Measurements from ENCODE around the gene PRSS53.

Gene PRSS53

DNA sequence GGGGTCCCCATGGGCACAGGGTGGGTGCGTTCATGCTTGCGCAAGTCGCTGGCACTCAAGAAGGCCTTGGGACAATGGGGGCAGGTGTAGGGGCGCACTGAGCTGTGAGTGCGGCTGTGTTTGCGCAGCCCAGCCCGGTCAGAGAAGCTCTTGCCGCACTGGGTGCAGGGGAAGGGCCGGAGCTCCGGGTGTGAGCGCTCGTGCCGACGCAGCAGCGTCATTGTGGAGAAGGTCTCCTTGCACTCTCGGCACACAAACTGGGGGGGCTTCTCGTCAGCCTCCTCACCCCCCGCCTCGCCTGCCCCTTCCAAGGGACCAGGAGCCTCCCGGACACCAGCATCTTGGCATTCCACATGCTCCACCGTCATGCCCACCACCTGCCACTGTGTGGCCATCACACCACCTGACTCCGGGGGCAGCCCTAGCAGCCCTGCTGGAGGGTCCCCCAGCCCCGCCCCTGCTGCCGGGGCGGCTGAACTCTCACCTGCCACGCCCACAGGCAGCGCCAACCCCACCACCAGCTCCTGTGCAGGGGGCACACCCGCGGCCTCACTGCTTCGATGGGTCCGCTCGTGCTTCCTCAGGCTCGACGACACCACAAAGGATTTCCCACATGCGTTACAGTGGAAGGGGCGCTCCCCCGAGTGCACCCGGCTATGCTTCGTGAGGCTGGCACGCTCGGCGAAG is 27.5 kb downstream of the PRSS53 start:
- H3K9me3 Mint-ChIP-seq = no peaks in the 10 kb centered on the region
- H3K4me3 Mint-ChIP-seq = no peak overlapping the region
- H3K27ac Mint-ChIP-seq = no peak overlapping the region
- no peak for DNase-seq
- peaks cover 51% of the 10 kb centered on the region for H3K36me3 Mint-ChIP-seq (ENCODE audit: low read depth)
- TF ChIP-seq CTCF (IDR thresholded peaks at IDR 0.05) = no peak
- no peaks in the 10 kb centered on the region for H3K4me1 Mint-ChIP-seq
- H3K27me3 Mint-ChIP-seq (ENCODE audit: low read depth, poor library complexity) = peaks cover 4% of the 10 kb centered on the region

DNA sequence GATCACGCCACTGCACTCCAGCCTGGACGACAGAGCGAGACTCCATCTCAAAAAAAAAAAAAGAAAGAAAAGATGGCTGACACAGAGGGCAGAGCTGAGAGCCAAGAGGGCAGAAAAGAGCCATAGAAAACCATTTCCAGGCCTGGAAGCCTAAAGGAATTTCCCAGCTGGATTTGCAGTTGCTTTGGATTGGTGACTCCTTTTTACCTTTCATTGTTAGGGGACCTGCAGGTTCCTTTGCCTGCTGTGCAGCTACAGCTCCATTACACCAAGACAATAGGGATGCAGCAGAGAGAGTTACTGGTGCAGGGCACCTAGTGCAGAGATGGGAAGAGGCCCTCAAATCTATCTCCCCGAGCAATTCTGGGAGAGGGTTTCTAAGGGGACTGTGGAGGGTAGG is 33.1 kb downstream of the PRSS53 start:
- no peak for DNase-seq
- Mint-ChIP-seq H3K36me3 (ENCODE audit: low read depth) (peaks cover 11% of the 10 kb centered on the region), H3K27me3 (ENCODE audit: low read depth, poor library complexity) (peaks cover 18% of the 10 kb centered on the region), H3K27ac (no peak overlapping the region), H3K9me3 (peaks cover 6% of the 10 kb centered on the region), H3K4me3 (no peak overlapping the region), H3K4me1 (peaks cover under 1% of the 10 kb centered on the region)
- no peak for TF ChIP-seq CTCF (IDR thresholded peaks at IDR 0.05)

DNA sequence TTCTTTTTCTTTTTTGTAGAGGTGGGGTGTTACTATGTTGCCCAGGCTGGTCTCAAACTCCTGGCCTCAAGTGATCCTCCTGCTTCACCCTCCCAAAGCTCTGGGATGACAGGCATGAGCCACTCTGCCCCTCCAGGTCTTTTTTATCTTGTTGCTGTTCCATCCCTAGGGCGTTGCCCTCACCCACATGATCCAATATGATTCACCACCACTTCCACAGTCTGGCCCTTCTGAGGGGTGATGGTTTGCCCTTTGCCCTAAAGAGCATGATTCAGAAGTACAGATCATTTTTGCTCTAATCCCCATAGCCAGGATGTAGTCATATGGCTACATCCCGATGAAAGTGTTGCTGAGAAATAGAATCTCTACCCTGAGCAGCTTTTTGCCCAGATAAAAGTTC is 36.6 kb downstream of the PRSS53 start:
- no peak for TF ChIP-seq CTCF (IDR thresholded peaks at IDR 0.05)
- DNase-seq = no peak
- H3K27ac Mint-ChIP-seq = no peak overlapping the region
- no peak overlapping the region for H3K4me3 Mint-ChIP-seq
- H3K9me3 Mint-ChIP-seq = peaks cover 6% of the 10 kb centered on the region
- peaks cover 6% of the 10 kb centered on the region for H3K4me1 Mint-ChIP-seq
- peaks cover 30% of the 10 kb centered on the region for H3K27me3 Mint-ChIP-seq (ENCODE audit: low read depth, poor library complexity)
- no peaks in the 10 kb centered on the region for H3K36me3 Mint-ChIP-seq (ENCODE audit: low read depth)

GRCh38 chr16:31050280-31051030 is 38.3 kb downstream of the PRSS53 start:
- Mint-ChIP-seq H3K27ac (peak overlapping the region; percentile 90), H3K36me3 (ENCODE audit: low read depth) (no peaks in the 10 kb centered on the region), H3K4me3 (no peak overlapping the region), H3K9me3 (peaks cover 6% of the 10 kb centered on the region), H3K27me3 (ENCODE audit: low read depth, poor library complexity) (peaks cover 26% of the 10 kb centered on the region), H3K4me1 (peaks cover 6% of the 10 kb centered on the region)
- DNase-seq = no peak
- no peak for TF ChIP-seq CTCF (IDR thresholded peaks at IDR 0.05)

DNA sequence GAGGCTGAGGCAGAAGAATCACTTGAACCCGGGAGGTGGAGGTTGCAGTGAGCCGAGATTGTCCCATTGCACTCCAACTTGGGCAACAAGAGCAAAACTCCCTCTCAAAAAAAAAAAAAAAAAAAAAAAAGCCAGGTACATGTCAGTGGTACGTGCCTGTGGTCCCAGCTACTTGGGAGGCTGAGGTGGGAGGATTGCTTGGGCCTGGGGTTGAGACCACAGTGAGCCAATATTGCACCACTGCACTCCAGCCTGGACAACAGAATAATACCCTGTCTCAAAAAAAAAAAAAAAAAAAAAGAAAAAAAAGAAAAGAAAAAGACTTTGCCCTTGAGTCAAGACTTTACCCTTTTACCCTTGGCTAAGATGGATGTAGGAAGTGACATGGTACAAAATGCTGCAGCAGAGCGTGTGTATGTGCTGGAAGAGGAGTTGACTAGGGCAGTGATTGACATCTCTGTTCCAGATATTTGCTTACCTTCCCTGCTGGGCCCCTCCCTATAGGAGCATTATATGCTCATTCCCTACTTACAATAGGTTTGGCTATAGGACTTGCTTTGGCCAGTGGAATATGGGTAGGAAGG is 44.8 kb downstream of the PRSS53 start:
- Mint-ChIP-seq H3K27me3 (ENCODE audit: low read depth, poor library complexity) (no peaks in the 10 kb centered on the region), H3K4me3 (no peak overlapping the region), H3K9me3 (no peaks in the 10 kb centered on the region), H3K36me3 (ENCODE audit: low read depth) (no peaks in the 10 kb centered on the region), H3K27ac (no peak overlapping the region), H3K4me1 (no peaks in the 10 kb centered on the region)
- DNase-seq = no peak
- TF ChIP-seq CTCF (IDR thresholded peaks at IDR 0.05) = no peak

Measured in nephron progenitor cell (in vitro differentiated cells).